Prostate gland (tissue), 2 donors: ENCODE data around the gene NOTCH1.

Experiments used
- POLR2A ChIP-seq: fragments of 450-650 bp; IDR thresholded peaks from one replicate; pipeline ENCODE4 v1.6.1; 2016; ENCODE audit warnings: antibody characterized with exemption, mild to moderate bottlenecking
- POLR2AphosphoS5 ChIP-seq: sonication (generic); formaldehyde crosslinking; IDR thresholded peaks from one replicate; pipeline ENCODE4 v1.6.1; 2017; ENCODE audit warnings: antibody characterized with exemption
- TF ChIP-seq, protein P1 (sequence below), 4 experiments: fragments of 200-600 bp in 2 of 4; fragments of 450-650 bp in 2 of 4; sonication (generic) in 2 of 4; IDR thresholded peaks; 1 replicate in 3 of 4; 2 replicates in 1 of 4; pipeline ENCODE4 v1.5.1; 2016 to 2019; ENCODE audit warnings: antibody characterized with exemption in 4 of 4, mild to moderate bottlenecking in 2 of 4, moderate library complexity in 2 of 4

DNA sequence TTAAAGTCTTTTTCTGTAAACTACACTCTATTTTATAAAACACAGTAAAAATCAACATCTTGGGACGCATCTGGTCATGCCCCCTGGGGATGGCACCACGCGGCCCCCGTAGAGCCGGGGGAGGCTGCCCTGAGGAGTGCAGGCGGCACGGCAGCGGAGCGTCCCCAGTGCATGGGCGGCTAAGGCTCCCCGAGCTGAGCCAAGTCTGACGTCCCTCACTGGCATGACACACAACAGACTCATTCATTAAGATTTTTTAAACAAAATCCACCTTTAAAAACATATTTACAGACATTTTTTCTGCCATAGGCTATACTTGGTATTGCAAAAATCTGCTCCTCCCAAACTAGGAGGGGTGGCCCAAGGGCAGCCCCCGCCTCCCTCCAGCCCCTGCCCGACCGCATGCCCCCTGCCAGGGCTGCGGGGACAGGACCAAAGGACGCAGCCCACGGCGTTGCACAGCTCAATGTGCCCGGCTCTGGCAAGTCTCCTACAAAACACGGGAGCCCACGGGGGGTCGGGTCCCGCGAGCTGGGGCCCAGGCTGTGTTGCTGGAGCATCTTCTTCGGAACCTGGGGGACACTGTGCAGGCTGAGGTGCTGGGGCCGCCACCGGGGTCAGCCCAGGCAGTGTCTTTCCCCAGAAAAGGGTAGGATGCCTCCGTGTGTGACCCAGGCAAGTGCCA is 51.2 kb downstream of the NOTCH1 start:
- TF ChIP-seq, protein P1, sequence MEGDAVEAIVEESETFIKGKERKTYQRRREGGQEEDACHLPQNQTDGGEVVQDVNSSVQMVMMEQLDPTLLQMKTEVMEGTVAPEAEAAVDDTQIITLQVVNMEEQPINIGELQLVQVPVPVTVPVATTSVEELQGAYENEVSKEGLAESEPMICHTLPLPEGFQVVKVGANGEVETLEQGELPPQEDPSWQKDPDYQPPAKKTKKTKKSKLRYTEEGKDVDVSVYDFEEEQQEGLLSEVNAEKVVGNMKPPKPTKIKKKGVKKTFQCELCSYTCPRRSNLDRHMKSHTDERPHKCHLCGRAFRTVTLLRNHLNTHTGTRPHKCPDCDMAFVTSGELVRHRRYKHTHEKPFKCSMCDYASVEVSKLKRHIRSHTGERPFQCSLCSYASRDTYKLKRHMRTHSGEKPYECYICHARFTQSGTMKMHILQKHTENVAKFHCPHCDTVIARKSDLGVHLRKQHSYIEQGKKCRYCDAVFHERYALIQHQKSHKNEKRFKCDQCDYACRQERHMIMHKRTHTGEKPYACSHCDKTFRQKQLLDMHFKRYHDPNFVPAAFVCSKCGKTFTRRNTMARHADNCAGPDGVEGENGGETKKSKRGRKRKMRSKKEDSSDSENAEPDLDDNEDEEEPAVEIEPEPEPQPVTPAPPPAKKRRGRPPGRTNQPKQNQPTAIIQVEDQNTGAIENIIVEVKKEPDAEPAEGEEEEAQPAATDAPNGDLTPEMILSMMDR (IDR thresholded peaks at IDR 0.05), result no peak
- TF ChIP-seq POLR2A, result no peak
- TF ChIP-seq POLR2AphosphoS5, result no peak
